COLO668 (cell line): ENCODE measurements around the gene LMCD1.

Experiments used
- DNase-seq: peaks from one replicate; lab custom pipeline; 2025; ENCODE audit not compliant: unreplicated experiment; lab: John Stamatoyannopoulos, UW

LMCD1 gene

DNA sequence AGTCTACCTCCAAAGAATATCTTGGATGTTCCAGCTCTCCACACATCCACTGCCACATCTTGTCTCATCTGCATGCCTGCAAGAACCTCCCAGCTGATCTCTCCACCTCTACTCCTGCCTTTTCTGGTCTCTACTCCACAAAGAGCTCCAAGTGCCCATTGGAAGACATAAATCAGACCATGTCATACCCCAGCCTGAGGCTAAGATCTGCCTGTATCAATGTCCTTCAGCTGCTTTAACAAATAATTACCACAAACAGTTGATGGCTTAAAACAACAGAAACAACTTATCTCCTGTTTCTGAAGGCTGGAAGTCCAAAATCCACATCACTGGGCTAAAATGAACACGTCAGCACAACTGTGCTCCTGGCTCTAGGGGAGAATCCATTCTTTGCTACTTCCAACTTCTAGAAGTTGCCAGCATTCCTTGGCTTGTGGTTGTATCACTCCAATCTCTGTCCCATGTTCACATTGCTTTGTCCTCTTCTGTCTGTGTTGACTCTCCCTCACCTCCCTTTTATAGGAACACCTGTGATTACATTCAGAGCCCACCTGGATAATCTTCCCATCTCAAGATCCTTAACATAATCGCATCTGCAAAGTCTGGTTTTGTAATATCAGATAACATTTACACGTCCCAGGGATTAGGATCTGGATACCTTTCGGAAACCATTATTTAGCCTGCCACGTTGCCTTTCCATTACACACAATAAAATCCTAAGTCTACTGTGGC lies 17.0 kb upstream of the LMCD1 start:
- DNase-seq: no peak

DNA sequence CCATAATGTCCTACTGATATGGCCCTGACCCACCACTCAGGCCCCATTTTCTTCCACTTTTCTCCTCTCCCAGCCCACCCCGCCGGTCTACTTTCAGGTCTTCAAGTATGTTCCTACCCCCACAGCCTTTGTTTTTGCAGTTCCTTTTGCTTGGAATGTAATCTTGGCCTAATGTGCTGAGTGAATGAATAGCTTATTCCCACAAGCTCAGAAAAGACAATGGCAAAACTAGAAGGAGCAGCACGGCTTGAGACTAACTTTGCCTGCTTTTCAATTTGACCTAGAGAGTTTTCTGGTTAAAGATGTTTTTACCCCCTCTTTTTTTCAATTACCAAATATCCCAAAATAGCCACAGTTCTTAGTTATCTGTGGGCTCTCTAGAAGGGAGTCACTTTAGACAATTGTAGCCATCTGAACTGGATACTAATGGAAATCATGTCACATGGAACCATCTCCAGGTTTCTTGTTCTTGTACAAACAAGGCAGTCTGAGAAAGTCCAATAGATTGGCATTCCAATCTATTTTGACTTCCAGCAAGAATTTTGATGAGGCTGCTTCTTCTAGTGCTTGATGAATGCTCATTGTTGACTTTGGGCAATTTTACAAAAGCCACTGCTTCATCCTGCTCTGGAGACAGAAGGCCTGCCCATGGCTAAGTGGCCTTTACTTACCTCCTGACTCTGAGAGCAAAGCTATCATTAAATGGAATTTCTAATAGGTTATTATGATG lies 16.3 kb upstream of the LMCD1 start:
- DNase-seq: no peak

DNA sequence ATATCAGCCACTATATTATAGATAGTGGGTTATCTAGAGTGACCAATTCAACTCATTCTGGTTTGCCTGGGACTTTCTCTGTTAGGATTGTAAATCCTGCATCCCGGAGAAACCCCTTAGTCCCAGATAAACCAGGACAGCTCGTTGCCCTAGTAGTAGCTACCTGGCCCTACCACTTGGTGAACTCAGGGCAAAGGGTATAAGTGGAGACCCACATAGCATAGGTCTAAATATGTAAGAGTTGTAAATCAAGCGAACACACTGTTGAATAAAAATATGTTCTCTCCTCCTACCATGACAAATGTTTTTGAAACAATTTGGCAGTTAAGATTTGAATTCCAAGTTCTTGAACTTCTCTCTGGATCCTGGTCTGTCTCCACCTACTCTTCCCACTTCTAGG lies 15.7 kb upstream of the LMCD1 start:
- no peak for DNase-seq

DNA sequence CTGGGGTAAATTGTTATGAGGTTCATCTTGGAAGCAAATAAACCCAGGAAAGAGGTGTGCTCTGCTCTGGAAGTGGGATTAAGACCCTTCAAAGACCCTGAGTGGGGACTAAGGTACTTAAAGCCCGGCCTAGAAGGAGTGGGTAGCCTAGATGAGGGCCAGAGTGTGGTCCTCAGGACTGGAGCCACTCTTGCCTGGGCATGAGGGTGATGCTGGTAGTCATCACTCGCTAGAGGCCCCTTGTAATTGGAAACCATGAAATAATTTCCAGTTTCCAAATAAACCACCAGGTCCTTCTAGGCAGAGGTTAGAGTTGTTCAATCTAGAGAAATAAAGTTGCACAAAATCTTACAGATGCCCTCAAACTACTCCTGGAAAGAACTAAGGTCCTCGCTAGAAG lies 15.2 kb upstream of the LMCD1 start:
- DNase-seq: no peak

DNA sequence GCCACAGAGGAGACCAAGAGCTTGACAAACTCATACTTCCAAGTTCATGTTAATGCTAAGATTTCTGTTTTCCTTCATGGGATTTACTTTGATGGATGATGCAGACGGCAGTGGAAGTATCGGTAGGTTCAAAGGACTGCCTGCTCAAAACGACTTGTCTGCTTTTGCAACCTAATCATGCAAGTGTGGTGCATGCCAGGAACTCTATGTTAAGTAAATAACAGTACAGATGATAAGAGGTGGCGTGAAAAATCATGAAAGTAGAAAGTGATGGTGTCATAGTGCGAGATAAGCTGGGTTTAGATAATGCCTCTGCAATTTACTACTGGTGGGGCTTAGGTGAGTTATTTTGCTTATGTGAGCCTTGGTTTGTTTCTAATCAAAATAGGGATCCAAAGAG lies 14.7 kb upstream of the LMCD1 start:
- DNase-seq: no peak

DNA sequence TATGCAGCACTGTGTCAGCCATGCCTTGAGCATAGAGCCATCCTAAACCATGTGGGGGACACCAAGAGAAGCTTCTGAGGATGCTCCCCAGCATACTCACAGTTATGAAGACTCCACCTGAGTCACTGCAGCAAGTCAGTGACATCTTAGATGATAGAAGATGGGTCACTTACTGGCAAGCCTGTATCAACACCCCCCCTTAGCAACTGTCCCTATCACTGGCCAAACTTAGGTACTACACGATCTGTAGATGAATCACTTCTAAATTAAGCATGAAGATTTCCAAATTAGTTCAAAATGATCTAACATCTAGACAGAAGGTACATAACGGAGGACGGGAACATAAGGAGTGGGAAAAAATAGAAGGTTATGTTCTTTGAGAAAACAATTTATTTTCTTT lies 13.2 kb upstream of the LMCD1 start:
- no peak for DNase-seq

DNA sequence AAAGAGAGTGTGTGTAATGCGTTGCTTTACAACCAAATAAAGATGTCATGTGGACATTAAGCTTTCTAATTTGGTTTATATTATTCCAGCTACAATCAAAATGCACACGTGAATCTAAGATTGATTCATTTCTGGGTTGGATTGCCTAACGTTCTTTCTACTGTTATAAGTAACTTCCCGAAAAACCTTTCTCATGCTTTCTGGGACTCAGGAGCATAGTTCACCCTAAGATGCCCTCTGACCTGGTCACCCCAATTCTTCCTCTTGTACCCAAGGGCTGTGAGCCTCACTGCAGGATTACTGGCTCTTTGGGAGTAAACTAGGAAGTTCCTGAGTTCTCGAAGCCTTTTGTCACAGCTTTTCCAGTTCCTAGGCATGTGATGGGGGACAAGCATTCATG lies 12.7 kb upstream of the LMCD1 start:
- no peak for DNase-seq

DNA sequence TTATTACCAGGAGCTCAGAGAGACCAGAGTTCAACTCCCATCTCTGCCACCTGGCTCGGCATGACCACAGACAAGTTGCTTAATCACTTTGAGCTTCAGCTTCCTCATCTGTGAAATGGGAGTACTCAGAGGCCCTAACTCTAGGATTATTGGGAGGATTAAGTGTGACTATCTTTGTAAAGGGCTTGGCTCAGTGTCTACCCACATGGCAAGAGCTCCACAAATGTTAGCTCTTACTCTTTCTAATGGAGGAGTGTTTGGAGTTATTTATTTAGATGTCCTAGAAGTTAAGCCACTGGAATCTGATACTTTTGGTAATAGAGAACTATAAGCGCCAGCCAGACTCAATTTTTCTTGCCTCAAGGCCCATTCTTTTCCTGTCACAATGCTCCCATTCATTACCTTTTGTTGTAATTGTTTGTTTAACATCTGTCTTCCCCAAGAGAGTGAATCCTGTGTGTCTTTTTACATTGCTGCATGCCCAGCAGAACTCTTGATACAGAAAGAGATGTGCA lies 12.3 kb upstream of the LMCD1 start:
- DNase-seq: no peak

DNA sequence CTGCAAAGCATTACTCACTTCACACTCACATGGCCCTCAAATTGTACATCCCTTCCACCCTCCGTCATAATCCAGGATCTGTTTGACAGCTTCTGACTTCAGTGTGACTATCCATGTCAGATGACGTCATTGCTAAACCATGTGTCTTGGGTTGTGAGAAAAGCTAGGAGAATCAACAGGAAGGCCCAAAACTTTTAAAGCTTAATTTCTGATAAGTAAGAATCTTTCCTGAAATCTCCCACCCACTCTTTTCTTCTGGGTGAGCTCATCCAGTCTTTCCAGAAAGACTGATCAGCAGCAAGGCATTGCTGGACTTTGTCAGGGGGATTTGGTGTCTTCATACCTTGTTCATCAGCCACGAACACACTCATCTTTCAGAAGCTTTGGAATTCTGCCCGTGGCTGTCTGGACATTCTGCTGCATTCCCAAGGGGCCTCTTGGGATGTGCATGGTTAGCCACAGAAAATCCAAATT lies 11.5 kb upstream of the LMCD1 start:
- no peak for DNase-seq

DNA sequence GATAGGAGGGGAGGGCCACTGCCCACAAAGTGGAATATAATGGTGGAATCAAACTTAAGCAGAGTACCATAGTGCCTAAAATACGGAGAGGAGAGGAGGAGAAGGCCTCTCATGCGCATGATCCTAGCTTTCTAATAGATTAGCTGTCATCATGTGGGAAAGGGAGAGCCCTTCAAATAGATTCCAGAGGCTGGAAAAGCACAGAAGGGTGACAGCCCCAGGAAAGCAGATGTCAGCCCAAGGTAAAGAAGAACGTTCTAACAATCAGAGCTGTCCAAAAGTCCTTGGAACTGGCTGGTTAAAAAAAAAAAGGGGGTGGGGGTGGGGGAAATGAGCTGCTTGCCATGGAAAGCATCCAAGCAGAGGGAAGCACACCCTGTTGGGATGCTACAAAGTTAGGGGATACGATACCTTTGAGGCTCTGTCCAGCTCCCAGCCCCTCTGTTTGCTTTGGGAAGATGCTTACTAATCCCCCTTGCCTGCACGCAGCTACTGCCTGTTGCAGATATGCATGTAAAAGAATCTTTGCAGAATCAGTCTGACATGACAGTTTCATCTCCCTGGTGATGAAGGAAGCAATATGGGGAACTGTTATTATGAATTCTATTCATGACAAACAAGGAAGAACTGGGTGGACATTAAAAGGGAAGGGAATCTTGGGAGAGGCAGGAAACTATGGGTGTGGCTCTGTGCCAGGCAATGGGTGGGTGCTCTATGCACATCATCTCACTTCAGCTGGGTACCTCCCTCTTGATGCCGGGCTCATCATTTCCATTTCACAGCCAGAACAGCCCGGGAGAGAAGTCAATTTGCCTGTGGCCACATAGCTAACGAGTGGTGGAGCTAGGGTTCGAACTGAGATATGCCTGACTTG lies 10.1 kb upstream of the LMCD1 start:
- no peak for DNase-seq

DNA sequence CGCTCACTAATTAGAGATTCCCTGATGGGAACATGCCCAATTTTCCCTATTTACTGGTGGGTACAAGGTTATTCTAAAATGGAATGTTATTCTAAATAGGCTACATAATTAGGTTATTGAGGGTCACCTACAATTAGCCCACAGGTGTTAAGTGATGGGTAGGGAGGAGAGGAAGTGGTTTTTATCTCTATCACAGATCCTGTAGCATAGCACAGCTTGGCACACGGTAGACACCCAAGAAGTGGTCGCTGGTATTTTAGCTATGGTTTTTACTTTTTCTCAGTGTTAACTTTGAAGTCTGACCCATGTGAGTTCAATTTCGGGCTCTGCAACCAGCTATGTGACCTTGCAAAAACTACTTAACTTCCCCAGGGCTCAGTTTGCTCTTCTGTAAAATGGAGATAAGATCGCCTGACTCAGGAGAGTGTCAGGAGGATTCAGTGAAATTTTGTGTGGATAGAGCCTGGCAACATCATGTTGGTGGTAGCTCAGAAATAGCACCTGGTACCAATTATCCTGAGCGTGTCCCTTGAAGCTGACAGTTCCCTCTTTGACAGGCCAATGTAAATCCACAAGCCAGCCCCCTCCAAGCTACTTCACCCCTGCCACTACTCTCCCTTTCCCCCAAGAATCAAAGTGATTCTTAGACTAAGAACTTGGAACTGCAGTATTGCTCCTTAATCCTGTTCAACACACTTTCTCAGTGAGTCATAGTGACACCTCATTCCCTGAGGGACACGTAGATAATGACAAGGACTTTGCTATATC lies 8.7 kb upstream of the LMCD1 start:
- no peak for DNase-seq

DNA sequence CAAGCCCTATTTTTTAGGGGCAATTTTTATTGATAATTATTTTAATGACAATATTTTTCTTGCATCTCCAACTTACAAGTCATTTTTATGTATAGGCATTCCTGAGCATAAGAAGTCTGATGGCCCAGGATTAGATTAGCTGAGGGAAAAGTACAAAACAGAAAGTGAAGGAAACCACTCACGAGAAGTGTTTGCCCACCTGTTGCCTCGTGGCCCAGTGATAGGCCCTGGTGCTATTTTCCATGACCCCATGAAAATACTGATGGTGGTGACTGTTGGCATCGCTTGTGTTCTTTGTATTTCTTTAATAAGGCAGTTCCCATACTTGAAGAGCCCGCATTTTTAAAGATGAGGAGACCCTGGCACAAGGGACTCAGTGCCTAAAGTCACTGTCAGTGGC lies 7.9 kb upstream of the LMCD1 start:
- no peak for DNase-seq

DNA sequence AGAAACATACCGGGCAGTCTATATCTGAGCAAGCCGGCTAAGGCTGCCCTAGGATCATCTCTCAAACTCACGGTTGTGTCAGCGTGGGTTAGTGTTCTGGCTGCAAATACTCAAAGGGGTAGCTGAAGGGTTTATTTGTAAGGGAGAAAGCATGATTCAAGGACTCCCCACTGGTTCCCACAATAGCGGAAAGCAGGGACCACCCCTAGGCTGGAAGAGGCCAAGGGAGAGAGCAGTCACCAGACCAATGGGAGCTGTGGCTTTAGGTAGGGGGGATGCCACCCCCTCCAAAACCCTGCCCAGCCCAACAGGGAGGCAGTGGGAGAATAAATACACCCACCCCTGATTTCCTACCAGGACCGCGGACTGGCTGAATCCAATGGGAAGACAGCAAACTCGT lies 7.3 kb upstream of the LMCD1 start:
- DNase-seq: no peak

DNA sequence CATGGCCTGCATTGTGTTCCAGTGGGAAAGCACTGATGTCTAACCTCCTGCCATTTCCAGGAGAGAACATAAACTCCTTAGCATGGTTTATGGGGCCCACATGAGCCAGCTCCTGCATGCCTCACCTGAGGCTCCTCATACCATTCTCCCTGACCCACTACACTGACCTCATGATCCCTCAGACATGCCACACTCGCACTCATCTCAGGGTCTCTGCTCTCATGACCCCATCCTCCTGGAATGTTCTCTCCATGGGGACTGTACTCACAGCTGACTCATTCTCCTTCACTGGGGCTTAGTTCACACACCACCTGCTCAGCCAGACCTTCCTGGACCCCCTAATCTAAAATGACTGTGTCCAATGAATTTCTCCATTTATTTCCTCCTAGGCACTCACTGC lies 4.0 kb upstream of the LMCD1 start:
- DNase-seq: no peak

DNA sequence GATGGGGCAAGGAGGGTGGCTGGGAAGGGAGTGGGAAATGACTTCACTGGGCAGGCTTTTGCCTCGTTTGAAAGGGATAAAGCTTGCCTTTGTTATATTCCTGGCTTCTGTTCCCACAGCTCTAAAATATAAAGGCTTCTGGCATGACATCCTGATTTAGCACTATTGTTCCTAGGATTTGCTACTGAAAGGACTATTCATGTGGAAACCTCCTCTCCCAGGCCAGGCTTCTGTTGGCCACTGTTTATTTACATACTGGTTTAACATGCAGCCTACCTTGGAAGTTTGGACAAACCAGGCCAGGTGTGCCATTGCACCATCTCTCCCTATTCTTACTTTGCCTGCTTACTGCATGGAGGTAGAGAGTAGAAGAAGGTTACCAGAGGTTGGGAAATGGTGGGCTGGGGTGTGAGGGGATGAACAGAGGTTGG lies 2.4 kb upstream of the LMCD1 start:
- peak; percentile 46 for DNase-seq

DNA sequence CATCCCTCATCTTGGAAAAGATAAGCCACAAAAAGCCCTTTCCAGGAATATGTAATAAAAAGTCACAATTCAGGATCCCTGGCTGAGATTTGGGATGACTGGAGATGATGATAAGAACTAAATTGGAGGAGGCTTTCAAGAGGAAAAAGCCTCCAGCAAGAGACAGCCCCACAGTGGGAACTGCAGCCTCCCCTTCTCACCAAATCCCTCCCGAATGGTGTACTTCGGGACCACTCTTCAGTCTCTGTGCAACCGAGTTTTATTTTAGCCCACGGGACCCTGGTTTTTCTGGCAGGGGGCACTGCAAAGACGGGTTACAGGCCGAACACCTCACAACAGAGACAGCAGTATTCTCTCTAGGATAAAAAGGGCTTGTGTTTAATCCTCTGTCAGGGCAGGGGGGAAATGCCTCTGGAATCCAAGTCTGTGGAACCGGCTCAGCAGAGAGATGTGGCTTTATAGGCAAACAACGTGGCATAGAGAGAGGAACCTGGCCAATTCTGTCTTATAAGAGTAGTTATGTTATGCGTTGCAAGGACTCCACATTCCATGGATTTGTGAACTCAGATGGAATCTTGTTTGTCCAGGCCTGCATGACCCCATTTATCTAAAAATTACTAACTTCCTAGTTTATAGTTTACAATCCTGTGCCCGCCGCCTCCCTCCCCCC lies 1.2 kb upstream of the LMCD1 start:
- DNase-seq: peak; percentile 11

DNA sequence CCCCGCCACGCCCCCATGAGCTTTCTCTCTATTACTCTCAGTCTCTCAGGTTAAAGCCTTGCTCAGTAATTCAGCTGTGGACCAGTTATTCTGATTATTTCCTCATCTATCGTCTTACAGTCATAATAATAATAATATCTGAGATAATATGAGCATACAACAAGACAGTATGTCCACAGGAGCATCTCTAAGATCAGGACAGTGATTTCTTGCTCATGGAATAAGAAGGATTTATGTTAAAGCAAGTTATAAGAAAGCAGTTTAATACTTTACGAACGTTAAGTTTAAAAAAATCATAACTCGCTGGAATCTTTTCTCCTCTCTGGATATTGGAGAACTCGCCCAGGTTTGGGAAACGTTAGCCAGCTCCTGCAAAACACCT lies 643 bp upstream of the LMCD1 start:
- DNase-seq: no peak

DNA sequence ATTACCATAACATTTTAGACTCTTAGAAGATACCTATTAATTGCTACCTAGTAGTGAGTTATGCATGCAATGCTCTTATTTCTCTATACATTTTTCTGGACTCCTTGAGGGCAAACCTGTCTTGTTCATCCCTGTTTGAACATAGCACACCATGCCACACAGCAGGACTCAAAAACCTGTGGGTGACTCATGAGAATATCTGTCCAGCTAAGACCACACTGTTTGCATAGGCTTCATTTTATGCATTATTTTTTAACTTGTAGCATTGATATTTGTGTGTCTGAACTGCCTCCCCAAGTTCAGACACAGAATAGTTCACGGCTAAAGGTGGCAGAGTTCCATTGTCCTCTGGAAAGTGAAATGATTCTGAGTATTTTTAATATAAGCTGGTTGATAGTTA lies 1.8 kb downstream of the LMCD1 start:
- no peak for DNase-seq

DNA sequence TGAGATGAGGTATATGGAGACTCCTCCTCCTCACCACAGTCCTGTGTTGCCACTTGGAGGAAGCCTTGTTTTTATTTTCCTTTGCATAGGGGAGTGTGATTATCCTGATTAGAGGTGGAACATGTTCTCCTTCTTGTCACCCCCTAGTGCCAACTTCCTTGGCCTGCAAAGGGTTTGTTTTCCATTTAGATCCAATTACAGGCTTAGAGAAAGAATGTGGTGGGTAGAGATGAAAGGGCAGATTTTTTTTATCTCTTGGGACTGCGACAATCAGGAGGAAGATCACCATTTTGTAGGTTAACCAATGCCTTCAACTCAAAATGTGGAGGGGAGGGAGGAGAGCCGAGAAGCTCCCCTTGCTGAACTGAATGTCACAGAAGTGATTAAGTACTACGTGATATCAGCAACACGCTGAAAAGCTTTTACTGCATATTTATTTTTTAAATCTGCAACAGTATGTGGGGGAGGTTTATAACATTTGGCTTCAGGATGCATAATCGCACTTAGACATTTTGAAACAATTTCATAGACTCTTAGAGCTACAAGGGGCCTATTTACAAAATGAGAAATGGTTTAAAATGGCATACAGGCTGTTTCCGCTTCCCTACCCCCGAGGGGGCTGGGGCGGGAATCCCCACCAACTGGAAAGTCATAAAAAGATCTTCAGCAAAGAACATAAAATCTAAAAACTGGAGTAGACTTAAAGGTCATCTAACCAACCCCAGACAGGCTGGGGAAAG lies 2.4 kb downstream of the LMCD1 start:
- no peak for DNase-seq

DNA sequence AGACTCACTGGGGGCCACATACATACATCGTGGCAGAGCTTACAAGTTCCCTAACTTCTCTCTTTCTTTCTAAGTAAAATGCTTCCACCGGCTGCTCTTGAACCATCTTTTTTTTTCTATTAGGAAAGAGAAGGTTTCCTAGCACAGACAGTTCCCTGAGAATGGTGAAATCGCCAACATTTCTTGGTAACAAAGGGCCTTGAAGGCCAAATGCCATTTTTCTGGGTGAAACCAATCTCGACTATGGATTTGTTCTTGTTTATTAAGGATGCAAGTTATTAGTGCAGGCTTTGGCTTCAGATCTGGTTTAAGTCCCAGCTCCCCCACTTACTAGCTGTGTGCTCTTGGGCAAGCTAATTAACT lies 3.0 kb downstream of the LMCD1 start:
- DNase-seq: no peak
